Left lung (tissue), 10 donors: ENCODE results near the gene PRSS12. TPM values are rescaled to one million over a fixed set of nuclear protein-coding genes. Genes with fewer than 3 reads are reported as not detected.

ENCODE experiments used
- ATAC-seq: fragments of 200-7000 bp; cut with Tn5 transposase; one replicate; pipeline ENCODE4 v1.9.1; 2020; ENCODE audit warnings: moderate library complexity
- DNase-seq, 4 donors: peaks; one replicate each; pipeline ENCODE4 v3.0.0-alpha.2; 2013 to 2020
- H3K27ac ChIP-seq, 2 donors: fragments of 200-600 bp; sonication (generic) in 1 of 2; one replicate each; pipeline versions ENCODE4 v1.5.0 to v1.8.0; 2020 to 2021
- H3K27me3 ChIP-seq, 2 donors: fragments of 200-600 bp; sonication (generic) in 1 of 2; one replicate each; pipeline versions ENCODE4 v1.5.0 to v1.8.0; 2020 to 2021
- H3K36me3 ChIP-seq, 2 donors: fragments of 200-600 bp; sonication (generic) in 1 of 2; one replicate each; pipeline versions ENCODE4 v1.5.0 to v1.8.0; 2020 to 2021
- H3K4me1 ChIP-seq, 2 donors: fragments of 200-600 bp; one replicate each; pipeline ENCODE4 v1.8.0; 2021
- H3K4me3 ChIP-seq, 2 donors: fragments of 200-600 bp; sonication (generic) in 1 of 2; one replicate each; pipeline versions ENCODE4 v1.5.0 to v1.8.0; 2020 to 2021; ENCODE audit warnings: mild to moderate bottlenecking in 1 of 2
- H3K9me3 ChIP-seq, 2 donors: fragments of 200-600 bp; sonication (generic) in 1 of 2; one replicate each; pipeline versions ENCODE4 v1.5.0 to v1.8.0; 2020 to 2021
- CTCF ChIP-seq, 2 donors: fragments of 200-600 bp; sonication (generic) in 1 of 2; IDR thresholded peaks; one replicate each; pipeline versions ENCODE4 v1.5.0 to v1.8.0; 2021; ENCODE audit warnings: antibody characterized with exemption in 2 of 2
- intact Hi-C, 2 donors: fragments of 100-400 bp; cut with DNase I; formaldehyde crosslinking; loops; one replicate each; pipeline versions ENCODE4 v1.11.2 to v1.14.2; 2022
- polyA plus RNA-seq, 6 donors: library from polyadenylated mRNA; unstranded; fragments of 120-200 nt; gene quantifications; one replicate each; pipeline ENCODE4 v1.2.1, GENCODE V29; 2013; ENCODE audit not compliant: insufficient read length in 6 of 6
- total RNA-seq, 2 donors: library from RNA; stranded (reverse); fragmentation: NEBNext Ultra II Directional; extraction: Animal tissue kit (Norgen Biotek cat#: 25700); gene quantifications; one replicate each; pipeline ENCODE4 v1.2.1, GENCODE V29; 2021
- donor health status: DM: no; HTN: yes; CAD: no.
- donor health status: DM: no; HTN: no; CAD: no.

Gene PRSS12
- total and polyA plus RNA-seq, 8 donors = 3.8 to 49.8 (median 38.8) TPM

- no peak overlapping the region for H3K4me3 ChIP-seq
- no peaks in the 10 kb centered on the region for H3K4me1 ChIP-seq
- no peaks in the 10 kb centered on the region for H3K36me3 ChIP-seq
- no peak for ATAC-seq
- intact Hi-C loops = no loop called here
- no peak for TF ChIP-seq CTCF (IDR thresholded peaks at IDR 0.05)
- H3K9me3 ChIP-seq = no peaks in the 10 kb centered on the region
- no peak for DNase-seq
- H3K27me3 ChIP-seq = peaks cover 2 to 8% of the 10 kb centered on the region in 2 donors
- no peak overlapping the region for H3K27ac ChIP-seq
Observed at GRCh38 chr4:118360106-118360505, 7.3 kb upstream of the PRSS12 start.

GRCh38 chr4:118357601-118358000 is 4.8 kb upstream of the PRSS12 start:
- ATAC-seq = peak; percentile 48
- H3K36me3 ChIP-seq = no peaks in the 10 kb centered on the region
- intact Hi-C loops = no loop called here
- peaks cover 14 to 33% of the 10 kb centered on the region in 2 donors for H3K27me3 ChIP-seq
- DNase-seq = peak in 1 of 4 donors; percentile 44
- H3K4me3 ChIP-seq = no peak overlapping the region
- H3K9me3 ChIP-seq = no peaks in the 10 kb centered on the region
- no peak for TF ChIP-seq CTCF (IDR thresholded peaks at IDR 0.05)
- H3K4me1 ChIP-seq = peaks cover 0 to 9% of the 10 kb centered on the region in 2 donors
- H3K27ac ChIP-seq = no peak overlapping the region

GRCh38 chr4:118356731-118357130 is 3.9 kb upstream of the PRSS12 start:
- ATAC-seq = no peak

GRCh38 chr4:118356111-118356510 is 3.3 kb upstream of the PRSS12 start:
- Histone ChIP-seq H3K4me1 (peaks cover 0 to 12% of the 10 kb centered on the region in 2 donors), H3K27ac (no peak overlapping the region), H3K36me3 (no peaks in the 10 kb centered on the region), H3K9me3 (no peaks in the 10 kb centered on the region), H3K27me3 (peaks cover 25 to 48% of the 10 kb centered on the region in 2 donors), H3K4me3 (no peak overlapping the region)
- no peak for ATAC-seq
- no peak for DNase-seq
- TF ChIP-seq CTCF (IDR thresholded peaks at IDR 0.05) = no peak
- intact Hi-C loops = no loop called here

More at GRCh38 chr4:118356731-118357130, 3.9 kb upstream of the PRSS12 start:
- Histone ChIP-seq H3K4me1 (peaks cover 0 to 12% of the 10 kb centered on the region in 2 donors), H3K4me3 (no peak overlapping the region), H3K36me3 (no peaks in the 10 kb centered on the region), H3K27ac (no peak overlapping the region), H3K27me3 (peaks cover 19 to 42% of the 10 kb centered on the region in 2 donors), H3K9me3 (no peaks in the 10 kb centered on the region)
- intact Hi-C loops = no loop called here
- no peak for DNase-seq
- no peak for TF ChIP-seq CTCF (IDR thresholded peaks at IDR 0.05)

GRCh38 chr4:118354913-118355312 is 2.1 kb upstream of the PRSS12 start:
- Histone ChIP-seq H3K36me3 (no peaks in the 10 kb centered on the region), H3K9me3 (no peaks in the 10 kb centered on the region), H3K27me3 (peaks cover 25 to 57% of the 10 kb centered on the region in 2 donors), H3K4me3 (no peak overlapping the region), H3K27ac (no peak overlapping the region), H3K4me1 (peaks cover 0 to 12% of the 10 kb centered on the region in 2 donors)
- TF ChIP-seq CTCF (IDR thresholded peaks at IDR 0.05) = no peak
- no peak for ATAC-seq
- DNase-seq = no peak
- intact Hi-C loops = no loop called here
